GM12864 (cell line): ENCODE data around the gene TMEM59L.

ENCODE experiments used
- DNase-seq: peaks from one replicate; pipeline ENCODE4 v3.0.0-alpha.2; 2011; ENCODE audit warnings: low read depth
- H3K4me3 ChIP-seq: 2 replicates; pipeline ENCODE4 v1.5.1; 2011; ENCODE audit warnings: mild to moderate bottlenecking, low read depth, low read length, control low read depth
- TF ChIP-seq, protein P1 (sequence below): IDR thresholded peaks from 2 replicates; pipeline ENCODE4 v1.5.1; 2011; ENCODE audit warnings: low read depth, mild to moderate bottlenecking, moderate library complexity, low read length, control low read depth, inconsistent platforms; ENCODE audit errors: missing control alignments

The TMEM59L gene

GRCh38 chr19:18635831-18636182 lies 23.1 kb downstream of the TMEM59L start:
- TF ChIP-seq, protein P1, sequence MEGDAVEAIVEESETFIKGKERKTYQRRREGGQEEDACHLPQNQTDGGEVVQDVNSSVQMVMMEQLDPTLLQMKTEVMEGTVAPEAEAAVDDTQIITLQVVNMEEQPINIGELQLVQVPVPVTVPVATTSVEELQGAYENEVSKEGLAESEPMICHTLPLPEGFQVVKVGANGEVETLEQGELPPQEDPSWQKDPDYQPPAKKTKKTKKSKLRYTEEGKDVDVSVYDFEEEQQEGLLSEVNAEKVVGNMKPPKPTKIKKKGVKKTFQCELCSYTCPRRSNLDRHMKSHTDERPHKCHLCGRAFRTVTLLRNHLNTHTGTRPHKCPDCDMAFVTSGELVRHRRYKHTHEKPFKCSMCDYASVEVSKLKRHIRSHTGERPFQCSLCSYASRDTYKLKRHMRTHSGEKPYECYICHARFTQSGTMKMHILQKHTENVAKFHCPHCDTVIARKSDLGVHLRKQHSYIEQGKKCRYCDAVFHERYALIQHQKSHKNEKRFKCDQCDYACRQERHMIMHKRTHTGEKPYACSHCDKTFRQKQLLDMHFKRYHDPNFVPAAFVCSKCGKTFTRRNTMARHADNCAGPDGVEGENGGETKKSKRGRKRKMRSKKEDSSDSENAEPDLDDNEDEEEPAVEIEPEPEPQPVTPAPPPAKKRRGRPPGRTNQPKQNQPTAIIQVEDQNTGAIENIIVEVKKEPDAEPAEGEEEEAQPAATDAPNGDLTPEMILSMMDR, result no peak
- H3K4me3 ChIP-seq, result no peak overlapping the region
- DNase-seq, result no peak

DNA sequence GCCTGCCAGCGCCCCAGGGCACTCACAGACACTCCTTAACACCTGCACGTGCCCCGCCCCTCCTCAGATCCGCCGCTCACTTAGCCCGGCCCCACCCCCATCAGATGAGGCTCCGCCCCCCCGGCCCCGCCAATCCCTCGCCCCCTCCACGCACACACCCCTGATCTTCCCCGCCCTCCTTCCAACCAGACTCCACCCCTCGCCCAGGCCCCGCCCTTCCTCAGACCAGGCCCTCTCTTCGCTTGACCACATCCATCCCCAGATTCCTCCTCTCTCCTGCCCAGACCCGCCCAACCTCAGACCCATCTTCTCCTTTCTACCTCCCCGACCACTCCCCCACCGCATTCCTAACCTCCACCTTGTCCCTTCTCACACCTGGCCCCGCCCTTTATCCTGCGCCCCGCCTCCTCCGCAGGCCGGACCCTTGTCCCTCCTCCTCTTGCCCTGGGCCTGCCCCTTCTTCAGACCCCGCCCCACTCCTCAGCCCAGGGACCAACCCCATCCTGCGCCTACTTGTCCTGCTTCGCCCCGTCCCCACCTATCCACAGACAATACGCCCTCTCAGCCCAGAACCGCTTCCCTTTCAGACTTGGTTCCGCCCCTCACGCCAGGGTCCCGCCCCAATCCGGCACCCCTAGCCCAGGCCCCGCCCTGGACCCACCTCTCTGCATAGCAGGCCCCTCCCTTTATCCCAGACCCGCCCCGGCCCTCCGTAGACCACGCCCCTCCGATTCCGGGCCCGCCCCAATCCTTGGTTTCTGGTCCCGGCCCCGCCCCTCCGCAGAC lies 23.7 kb downstream of the TMEM59L start:
- peak overlapping the region; percentile 85 for H3K4me3 ChIP-seq
- TF ChIP-seq, protein P1, result no peak
- DNase-seq, result peak; percentile 82

DNA sequence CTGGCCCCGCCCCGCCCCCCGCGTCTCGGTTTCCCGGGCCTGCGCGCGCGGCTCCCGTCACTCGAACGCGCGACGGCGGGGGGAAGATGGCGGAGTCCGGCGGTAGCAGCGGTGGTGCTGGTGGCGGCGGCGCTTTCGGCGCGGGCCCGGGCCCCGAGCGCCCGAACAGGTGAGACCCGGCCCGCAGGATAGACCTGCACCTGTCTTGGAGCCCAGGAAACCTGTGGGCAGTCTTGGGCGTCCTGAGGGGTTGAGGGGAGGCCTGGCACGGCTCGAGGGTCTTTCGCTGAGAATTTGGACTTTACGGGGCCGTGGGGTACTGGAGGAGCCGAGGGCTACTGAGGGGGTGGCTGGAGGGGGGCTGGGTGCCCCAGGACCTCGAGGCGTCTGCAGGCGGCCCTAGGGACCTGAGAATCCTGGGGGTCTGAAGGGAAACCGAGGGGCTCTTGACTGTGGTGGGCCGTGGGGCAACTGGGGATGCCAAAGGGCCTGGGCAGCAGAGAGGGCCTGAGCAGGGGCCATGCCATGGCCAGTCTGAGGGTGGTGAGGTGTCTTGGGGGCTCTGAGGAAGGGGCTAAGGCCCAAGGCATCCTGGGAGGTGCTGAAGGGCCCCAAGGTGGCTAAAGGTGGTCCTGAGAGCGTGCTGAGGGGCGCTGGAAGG lies 24.4 kb downstream of the TMEM59L start, which contains the start of gene KLHL26:
KLHL26 (plus strand) TSS at position 60 of the 661 bp plus-strand sequence; CDS start at position 87, 27 bp downstream.
- H3K4me3 ChIP-seq, result peak within 1 kb of the TSS; percentile 85
- TF ChIP-seq, protein P1, result no peak
- no peak for DNase-seq

GRCh38 chr19:18637673-18638630 lies 25.3 kb downstream of the TMEM59L start:
- peak overlapping the region; percentile 85 for H3K4me3 ChIP-seq
- TF ChIP-seq, protein P1, result no peak
- DNase-seq, result no peak

DNA sequence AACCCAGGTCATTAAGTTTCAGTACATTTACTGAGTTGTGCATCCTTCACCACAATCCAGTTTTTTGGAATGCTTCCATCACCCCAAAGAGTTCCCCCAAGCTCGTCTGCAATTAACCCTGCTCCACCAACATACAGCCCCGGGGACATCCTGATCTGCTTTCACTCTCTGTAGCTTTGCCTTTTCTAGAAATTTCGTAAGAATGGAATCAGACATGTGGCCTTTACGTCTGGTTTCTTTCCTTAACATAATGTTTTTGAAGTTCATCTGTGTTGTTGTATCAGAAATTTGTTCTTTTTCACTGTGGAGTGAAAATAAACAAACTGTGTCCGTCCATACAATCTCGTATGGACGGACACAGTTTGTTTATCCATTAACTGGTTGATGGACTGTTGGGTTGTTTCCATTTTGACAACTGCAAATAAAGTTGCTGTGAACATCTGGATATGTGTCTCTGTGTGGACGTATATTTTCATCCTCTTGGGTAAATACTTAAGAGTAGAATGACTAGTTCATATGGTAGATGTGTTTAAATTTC lies 27.1 kb downstream of the TMEM59L start:
- TF ChIP-seq, protein P1, result no peak
- DNase-seq, result no peak
- H3K4me3 ChIP-seq, result no peak overlapping the region

GRCh38 chr19:18644196-18645034 lies 31.7 kb downstream of the TMEM59L start:
- TF ChIP-seq, protein P1, result no peak
- no peak overlapping the region for H3K4me3 ChIP-seq
- DNase-seq, result no peak
